HG02943 (cell line): ENCODE data around the gene PYY.
"Not testable (repeated sequence)": the region's sequence is repeated elsewhere in the genome, so short reads cannot be mapped to it uniquely, and the experiment has no call there.

Experiments
- ATAC-seq: cut with Tn5 transposase; IDR thresholded peaks from one replicate; pipeline ENCODE4 v1.9.1; 2021; ENCODE audit warnings: mild to moderate bottlenecking, low read depth, moderate library complexity; ENCODE audit not compliant: unreplicated experiment

Gene PYY

DNA sequence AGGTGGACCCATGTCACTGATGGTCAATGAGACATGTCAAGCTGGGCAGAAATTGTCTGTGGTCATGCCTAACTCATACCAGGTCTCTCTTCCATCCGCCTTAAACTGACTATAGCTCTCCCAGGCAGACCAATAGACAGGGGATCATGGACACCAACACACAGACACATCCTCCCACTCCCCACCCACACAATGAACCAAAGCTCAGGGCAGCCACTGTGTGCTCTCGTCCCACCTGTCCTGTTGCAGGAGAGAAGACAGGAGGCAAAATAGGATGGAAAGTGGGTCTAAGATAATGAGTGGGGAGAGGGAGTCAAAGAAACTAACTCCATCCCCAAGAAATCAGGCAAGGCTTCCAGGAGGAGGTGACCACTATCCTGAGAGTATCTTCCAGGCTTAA, 3.2 kb downstream of the PYY start:
- ATAC-seq = no peak

DNA sequence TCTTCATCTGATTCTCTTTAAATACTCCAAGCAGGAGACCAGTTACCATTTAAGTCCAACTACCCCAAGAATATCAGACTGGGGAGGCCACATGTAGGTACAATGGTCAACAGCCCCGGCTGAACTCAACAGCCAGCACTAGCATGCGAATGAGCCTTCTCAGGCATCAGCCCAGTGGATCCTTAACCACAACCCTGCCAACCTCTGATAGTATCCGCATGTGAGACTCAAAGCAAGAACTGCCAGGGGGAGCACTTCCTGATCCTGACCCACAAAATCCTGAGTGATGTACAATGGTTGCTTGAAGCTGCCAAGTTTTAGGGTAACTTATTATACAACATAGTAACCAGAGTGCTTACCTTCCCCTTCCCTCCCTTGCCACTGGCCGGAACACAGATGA, 4.0 kb downstream of the PYY start:
- ATAC-seq = no peak

DNA sequence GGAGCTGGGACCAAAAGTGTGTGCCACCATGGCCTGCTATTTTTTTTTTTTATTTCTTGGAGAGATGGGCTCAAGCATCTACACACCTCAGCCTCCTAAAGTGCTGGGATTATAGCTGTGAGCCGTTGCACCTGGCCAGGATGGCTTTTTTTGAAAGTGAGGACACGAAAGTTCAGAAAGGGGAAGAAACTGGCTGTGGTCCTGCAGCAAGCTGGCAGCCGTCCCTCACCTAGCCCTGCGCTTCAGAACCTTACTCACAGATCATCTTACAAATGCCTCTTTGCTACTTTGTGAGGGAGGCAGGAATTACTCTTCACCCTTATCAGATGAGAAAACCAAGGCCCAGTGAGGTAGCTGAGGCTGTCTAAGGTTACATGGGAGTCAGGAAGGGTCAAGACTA, 7.0 kb downstream of the PYY start:
- ATAC-seq = no peak

DNA sequence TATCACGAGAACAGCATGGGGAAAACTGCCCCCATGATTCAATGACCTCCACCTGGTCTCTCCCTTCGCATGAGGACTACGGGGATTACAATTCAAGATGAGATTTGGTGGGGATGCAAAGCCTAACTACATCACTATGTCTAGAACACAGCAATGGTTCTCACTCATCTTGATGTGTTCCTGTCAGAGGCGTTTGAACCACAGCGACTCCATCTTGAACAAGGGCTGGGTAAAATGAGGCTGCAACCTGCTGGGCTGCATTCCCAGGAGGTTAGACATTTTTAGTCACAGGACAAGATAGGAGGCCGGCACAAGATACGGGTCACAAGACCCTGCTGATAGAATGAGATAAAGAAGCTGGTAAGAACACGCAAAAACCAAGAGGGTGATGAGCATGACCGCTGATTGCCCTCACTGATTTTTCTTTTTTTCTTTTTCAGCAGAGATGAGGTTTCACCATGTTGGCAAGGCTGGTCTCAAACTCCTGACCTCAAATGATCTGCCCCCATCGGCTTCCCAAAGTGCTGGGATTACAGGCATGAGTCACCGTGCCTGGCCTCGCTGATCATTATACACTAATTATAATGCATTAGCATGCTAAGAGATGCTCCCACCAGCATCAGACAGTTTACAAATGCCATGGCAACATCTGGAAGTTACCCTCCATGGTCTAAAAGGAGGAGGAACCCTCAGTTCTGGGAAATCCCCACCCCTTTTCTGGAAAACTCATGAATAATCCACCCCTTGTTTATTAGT, 8.5 kb downstream of the PYY start:
- no peak for ATAC-seq

GRCh38 chr17:43942051-43942685, 11.6 kb downstream of the PYY start, which contains the start of gene PPY:
TSS of gene PPY (minus strand) at chr17:43942476. CDS start at chr17:43941654, 822 bp downstream.
- ATAC-seq = no peak

GRCh38 chr17:43940630-43941029, 13.1 kb downstream of the PYY start:
- no peak for ATAC-seq

DNA sequence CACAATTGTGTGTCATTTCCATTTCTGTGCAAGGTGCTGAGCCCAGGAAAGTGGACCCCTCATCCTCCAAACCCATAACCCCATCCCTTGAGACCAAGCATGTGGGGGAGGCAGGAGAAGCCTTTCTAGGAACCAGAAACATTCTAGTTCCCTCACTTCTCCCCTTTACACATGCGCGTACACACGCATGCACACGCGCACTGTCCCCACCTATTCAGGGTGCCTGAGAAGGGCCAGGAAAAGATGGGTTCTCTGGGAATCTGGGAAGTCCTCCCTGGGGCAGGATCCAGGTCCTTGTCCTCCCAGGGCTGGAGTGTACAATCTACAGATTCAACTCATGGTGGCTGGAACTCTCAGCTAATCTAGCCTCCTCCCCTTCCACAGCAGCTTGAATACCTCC, 13.9 kb downstream of the PYY start:
- ATAC-seq = no peak

GRCh38 chr17:43939452-43939851, 14.3 kb downstream of the PYY start:
- ATAC-seq = not testable (repeated sequence)

- no peak for ATAC-seq
These were observed 14.9 kb downstream of the PYY start for GRCh38 chr17:43938838-43939182.

DNA sequence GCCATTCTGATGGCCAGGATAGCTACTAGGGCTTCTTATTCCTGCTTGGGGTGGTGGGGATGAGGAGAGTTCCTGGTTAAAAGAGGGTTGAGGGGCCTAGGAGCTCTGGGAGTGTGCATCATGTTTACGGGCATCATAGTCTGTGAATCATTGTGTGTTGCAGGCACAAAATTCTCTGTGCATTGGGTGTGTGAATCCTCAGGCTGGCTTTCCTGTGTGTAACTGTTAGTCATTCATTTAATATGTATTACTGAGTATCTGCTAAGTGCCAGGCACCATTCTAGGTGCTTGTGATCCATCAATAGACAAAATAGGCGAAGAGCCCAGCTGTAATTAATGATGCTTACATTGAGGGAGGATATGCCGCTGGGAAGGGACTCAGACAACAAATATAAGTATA, 17.3 kb downstream of the PYY start:
- ATAC-seq = no peak

DNA sequence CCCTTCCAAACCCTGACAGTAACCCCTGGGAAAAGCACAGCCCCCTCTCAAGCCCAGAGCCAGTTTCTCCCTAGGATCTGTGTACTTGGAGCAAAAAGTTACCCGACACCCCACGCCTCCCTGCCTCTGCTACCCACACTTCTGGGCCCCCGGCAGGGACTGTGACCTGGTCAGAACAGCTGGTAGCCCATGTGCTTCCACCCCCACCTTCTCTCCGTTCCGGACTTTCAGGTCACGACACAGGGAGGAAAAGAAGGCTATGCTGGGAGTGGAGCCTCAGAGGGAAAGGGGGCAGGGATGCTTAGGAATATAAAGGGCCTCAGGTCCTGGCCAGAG, 17.8 kb downstream of the PYY start:
- no peak for ATAC-seq

- ATAC-seq = no peak
These were observed 18.4 kb downstream of the PYY start for GRCh38 chr17:43935204-43935925.

GRCh38 chr17:43932923-43933322, 20.8 kb downstream of the PYY start:
- ATAC-seq = no peak

GRCh38 chr17:43932357-43932756, 21.4 kb downstream of the PYY start:
- ATAC-seq = no peak

DNA sequence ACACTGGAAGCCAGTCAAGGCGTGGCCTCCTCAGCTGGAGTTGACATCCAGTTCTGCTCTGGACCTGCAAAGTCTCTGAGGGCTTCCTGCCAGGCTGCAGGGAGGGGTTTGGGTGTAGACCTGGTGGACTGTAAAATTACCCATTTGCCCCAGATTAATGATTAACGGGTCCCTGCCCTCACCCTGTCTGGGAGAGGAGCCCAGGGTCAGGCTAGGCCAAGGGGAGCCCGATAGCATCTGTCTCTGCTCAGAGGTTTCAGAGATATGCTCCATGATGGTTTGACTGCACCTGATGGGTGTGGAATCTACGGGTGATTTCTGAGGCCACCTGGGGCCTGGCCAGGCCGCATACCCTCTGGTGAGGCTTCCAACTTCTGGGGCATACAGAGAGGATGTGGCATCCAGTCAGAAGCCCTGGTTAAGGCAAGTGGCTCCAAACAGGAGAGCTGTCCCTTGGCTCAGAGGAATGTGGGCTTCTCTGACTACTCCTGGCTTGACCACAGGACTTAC, 22.6 kb downstream of the PYY start:
- ATAC-seq = no peak

GRCh38 chr17:43928609-43929008, 25.1 kb downstream of the PYY start:
- ATAC-seq = no peak

DNA sequence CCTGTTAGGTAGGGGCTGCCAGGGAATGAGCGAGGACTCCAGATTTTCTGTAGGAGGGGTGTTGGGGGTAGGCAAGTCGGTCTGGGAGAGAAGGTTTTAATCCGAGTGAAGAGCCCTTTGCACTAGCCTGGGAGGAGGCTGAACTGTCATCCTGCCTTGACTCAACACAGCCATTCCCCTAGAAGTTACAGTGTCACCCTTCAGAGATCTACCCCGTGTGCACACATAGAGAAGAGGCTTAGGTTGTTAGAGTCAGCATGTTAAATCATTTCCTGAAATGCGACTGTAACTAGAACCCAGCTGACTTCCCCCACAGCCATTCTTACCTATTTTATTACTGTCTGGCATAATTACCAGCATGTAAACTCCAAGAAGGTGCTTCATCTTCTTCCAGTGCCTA, 25.8 kb downstream of the PYY start:
- ATAC-seq = not testable (repeated sequence)

DNA sequence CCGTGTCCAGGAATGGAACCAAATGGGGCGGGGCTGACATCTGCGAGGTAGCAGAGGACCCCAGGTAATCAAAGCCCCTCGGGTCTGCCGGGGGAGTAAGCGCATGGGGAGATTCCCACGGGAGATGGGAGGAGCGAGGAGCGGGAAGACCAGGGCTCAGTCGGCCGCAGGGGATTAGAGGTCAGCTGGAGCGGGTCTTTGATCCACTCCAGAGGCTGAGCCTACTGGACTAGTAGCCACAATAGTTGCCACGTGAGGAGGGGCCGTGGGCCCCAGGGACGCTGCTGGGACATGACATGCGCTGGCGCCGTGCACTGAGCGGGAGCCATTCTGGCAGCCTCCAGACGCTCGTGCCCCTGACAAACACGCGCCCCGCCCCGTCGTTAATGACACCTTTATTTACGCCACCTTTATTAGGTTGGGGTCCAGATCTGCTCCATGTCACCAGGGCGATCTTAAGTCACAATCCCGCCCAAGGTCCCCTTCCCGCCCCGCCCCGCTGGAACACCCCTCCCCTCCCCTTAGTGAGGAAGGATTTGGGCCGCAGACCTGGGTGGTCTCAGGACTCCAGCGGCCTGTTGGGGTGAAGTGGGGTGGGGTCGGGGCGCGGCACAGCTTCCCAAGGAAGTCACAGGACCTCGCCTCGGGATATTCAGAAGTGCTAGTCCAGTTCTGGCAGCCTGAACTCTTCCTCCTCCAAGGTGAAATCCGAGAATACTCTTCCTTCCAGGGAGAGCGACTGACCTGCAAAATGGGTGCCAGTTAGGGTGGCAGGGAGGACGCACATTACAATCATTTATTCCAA, 26.5 kb downstream of the PYY start:
- ATAC-seq = no peak

DNA sequence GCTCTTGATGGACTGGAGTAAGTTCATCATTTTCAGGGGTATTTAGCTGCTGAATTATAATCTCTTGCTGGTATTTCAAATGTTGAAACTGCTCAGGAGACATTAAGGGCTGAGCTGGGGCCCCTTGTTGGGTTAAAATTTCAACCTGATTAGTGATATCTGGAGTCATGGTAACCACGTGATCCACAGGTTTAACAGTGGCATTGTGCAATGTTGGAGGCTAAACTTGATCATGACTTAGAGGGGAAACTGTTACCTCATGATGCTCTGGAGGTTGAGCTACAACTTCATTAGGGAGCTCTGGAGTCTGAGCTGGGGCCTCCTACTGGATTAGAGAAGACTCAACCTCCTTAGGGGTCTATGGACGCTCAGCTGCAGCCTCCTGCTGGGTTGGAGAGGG, 29.2 kb downstream of the PYY start:
- no peak for ATAC-seq

GRCh38 chr17:43920500-43921095, 33.1 kb downstream of the PYY start:
- no peak for ATAC-seq
